NCI-H1436 treated with DMSO at 0.1 percent for 48 hours (cell line): ENCODE results near the gene DCAF16.
"Not testable (repeated sequence)": the region's sequence is repeated elsewhere in the genome, so short reads cannot be mapped to it uniquely, and the experiment has no call there.

ENCODE experiments used
- DNase-seq: peaks from one replicate; lab custom pipeline; 2025; lab: John Stamatoyannopoulos, UW

Gene DCAF16

DNA sequence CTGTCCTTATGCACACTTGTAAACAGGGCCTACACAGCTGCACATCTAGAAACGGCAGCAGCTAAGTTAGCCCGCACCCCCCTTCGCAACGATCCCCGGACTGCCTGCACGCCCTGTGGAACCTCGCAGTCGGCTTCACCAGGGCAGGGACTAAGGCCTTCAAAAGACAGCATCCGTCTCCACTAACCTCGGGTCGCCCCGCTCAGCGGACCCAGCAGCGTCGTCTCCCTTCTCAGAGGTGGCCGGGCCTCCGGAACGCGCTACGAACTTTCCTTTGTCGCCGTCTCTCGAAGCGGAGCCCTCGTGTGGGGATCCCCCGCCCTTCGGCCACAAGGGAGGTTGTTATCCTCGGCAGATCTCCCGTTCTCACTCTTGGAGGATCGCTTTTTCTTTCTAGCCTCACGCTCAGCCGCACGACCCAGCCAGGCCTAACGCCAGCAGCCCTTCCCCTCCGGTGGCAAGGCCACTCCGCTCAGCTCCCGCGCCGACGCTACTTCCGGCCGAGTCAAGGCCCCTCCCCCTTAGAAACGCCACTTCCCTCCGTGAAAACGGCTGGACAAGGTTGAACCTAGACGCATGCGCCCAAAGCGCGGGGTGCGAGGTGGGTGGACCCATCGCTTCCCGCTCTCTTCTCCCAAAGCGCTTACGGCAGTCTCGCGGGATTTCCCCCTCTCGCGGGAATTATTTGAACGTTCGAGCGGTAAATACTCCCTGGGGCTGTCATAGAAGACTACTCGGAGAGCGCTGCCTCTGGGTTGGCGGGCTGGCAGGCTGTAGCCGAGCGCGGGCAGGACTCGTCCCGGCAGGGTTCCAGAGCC is at the start of gene DCAF16, which contains the start of gene NCAPG:
DCAF16 (minus strand) TSS at position 498 of the 818 bp plus-strand sequence. CDS start 6,616 bp downstream, outside the sequence.
NCAPG (plus strand) TSS at position 720 of the 818 bp plus-strand sequence. CDS start 99 bp downstream, outside the sequence.
- DNase-seq: peak; percentile 73

- DNase-seq: no peak
Measured at GRCh38 chr4:17859793-17860406, 49.3 kb upstream of the DCAF16 start.

GRCh38 chr4:17854036-17854435 is 43.5 kb upstream of the DCAF16 start:
- DNase-seq: no peak

- no peak for DNase-seq
Measured at GRCh38 chr4:17851959-17852358, 41.4 kb upstream of the DCAF16 start.

DNA sequence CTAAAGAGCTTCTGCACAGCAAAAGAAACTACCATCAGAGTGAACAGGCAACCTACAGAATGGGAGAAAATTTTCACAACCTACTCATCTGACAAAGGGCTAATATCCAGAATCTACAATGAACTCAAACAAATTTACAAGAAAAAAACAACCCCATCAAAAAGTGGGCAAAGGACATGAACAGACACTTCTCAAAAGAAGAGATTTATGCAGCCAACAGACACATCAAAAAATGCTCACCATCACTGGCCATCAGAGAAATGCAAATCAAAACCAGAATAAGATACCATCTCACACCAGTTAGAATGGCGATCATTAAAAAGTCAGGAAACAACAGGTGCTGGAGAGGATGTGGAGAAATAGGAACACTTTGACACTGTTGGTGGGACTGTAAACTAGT is 39.7 kb upstream of the DCAF16 start:
- DNase-seq: not testable (repeated sequence)

DNA sequence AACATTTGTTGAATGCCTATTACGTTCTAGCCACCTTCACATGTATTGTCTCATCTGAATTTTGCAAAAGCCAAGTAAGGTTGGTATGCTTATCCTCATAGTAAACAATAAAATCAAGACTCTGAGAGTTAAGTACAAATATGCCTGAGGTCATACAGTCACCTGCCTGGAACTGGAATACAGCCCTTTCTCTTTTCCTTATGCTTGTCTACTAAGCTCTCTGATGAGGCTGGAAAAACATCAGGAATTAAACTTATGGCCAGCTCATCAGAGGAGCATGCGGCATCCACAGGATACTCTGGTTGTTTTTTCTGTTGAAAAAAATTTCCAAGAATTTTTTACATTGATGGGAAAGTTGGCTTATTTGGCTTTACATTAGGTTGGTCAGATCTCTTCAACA is 35.7 kb upstream of the DCAF16 start:
- no peak for DNase-seq

DNA sequence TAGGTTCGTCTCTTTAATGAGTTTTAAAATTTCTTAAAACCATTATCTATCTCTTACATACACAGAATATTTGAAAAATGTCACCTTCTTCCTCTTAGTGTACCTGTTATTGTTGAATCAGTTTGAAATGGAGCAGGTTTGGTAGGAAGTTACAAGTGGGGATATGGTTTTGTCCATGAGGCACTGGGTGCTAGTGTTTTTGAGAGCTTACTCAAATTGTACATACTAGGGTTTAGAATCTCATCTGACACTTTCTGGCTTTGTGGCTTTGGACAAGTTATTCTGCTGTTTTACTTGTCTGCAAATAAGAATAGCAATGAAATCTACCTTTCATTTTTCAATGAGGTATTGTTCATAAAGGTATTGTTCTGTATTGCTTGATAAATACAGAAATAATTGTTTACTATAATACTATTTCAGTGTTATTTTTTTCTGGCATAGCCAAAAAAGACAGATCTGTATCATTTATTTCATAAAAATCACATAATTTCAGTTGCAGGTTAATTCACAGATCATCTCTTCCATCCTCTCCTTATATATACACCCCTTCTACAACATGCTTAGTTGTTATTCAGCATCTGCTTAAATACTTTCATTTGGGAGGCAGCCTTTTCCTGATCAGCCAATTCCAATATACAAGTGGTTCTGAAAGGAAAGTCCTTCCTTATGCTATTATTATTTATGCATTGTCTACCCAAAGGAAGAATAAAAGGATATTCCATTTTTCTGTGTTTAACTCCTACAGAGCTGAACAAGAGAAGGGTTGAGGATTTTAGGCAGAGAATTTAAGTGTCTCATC is 13.5 kb upstream of the DCAF16 start:
- no peak for DNase-seq

GRCh38 chr4:17817027-17817426 is 6.5 kb upstream of the DCAF16 start:
- no peak for DNase-seq

- no peak for DNase-seq
Measured at GRCh38 chr4:17816142-17816541, 5.6 kb upstream of the DCAF16 start.

DNA sequence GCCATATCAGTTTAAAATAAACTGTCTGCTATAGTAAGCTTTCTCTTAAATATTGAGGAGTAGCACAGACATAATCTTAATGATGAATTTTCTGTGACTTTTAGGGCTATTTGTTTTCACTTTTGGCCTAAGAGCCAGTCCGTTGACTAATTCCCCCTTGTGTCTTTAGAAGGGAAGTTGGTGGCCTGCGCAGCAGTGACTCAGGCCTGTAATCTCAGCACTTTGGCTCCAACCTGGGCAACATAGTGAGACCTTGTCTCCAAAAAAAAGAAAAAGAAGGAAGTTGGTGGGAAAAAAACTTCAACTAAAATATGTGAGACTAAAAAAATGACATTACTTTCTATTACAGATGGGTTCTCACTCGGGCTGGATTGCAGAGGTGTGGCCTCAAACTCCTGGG is 3.6 kb upstream of the DCAF16 start:
- no peak for DNase-seq

DNA sequence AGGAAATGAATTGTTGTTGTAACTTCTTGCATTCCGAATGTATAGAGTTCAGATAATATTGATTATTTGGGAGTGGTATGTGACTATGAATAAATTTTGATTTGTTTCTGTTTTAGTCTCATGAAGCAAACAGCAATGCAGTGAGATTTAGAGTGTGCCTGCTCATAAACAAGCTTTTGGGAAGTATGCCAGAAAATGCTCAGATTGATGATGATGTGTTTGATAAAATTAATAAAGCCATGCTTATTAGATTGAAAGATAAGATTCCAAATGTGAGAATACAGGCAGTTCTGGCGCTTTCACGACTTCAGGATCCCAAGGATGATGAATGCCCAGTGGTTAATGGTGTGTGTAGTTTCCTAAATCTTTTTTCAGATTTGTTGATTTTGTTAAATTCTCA is 2.2 kb upstream of the DCAF16 start:
- no peak for DNase-seq

GRCh38 chr4:17812125-17812524 is 1.6 kb upstream of the DCAF16 start:
- no peak for DNase-seq

DNA sequence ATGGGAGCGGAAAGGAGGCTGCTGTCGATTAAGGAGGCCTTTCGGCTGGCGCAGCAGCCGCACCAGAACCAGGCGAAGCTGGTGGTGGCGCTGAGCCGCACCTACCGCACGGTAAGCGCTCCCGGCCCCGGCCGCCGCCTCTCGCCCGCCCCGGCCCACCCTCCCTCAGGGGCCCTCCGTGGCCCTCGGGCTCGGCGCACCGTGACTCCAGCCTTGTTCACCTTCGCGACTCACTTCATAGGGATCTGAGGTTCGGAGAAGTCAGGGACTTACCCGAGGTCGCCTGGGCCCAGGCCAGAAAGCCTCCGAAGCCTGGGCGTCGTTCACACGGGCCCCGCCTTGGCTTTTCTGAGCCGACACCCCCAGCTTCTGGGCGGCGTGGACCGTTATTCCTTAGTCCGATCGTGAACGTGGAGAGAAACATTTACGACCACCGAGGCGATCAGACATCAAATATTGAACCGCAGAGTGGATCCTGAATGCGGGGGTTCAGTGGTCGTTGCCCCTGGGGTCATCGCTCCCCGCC is 584 bp upstream of the DCAF16 start:
- no peak for DNase-seq

DNA sequence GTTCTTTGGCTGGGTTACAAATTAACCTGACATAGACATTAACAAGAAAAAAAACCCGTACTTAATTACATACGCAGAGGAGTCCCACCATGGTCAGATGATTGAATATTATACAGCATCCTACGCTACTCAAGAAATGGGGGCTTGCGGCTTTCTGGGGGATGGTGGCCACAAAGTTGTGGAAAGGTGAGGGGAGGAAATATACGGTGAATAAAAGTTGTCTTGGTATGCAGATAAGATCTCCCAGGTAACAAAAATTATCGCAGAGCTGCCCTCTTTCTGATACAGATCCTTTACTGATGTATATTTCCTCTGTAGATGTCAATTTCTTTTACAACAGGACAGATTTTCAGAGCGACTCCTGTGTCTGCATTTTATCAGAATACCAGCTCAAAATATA is 890 bp downstream of the DCAF16 start:
- DNase-seq: no peak

DNA sequence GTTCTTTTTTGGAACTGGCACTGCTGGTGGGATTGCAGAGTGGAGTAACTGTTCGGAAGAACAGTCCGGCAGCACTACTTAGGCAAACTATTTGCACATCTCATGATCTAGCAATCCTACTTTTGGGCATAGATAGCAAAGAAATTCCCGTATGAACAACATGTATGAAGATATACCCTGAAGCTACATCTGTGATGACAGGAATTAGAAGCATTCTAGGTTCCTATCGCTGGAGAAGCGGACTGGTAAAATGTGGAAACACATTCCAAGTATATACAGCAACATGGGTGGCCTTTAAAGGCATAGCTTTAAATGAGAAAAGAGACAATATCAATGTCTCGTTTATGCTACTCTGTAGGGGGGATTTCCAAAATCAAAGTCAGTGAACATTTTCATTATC is 3.1 kb downstream of the DCAF16 start:
- no peak for DNase-seq

DNA sequence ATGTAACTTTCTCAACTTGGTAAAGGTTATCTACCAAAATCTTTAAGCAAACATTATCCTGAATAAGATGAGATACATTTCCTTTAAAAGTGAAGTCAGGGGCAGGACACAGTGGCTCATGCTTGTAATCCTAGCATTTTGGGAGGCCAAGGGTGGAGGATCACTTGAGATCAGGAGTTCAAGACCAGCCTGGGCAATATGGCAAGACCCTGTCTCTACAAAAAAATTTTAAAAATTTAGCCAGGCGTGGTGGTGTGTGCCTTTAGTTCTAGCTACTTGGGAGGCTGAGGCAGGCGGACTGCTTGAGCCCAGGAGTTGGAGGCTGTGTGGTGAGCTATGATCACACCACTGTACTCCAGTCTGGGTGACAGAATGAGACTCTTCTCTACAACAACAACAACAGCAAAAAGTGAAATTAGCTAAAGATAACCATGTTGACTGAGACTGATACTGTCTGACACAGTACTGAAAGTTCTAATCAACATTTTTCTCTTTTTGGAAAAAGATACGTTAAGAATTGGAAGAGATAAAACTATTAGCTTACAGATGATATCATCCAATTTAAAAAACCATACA is 4.9 kb downstream of the DCAF16 start:
- DNase-seq: no peak

DNA sequence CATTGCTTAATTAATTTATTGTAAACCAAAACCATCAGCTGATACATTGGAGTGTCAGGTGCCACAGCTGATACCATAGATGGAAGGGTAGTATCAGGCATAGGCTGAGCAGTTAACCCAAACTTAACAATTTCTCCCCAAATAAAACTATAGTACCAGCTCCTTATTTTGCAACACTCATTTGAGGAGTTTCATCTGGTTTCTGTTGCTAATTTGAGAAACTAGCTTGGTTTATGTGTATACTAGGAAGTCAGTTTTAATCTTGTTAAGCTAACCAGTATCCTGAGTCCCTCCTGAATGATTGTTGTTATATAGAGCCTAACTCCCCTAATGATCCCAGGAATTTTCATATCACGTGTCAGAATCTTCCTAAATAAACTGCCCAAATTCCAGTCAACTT is 12.7 kb downstream of the DCAF16 start:
- DNase-seq: no peak

GRCh38 chr4:17794730-17795129 is 15.8 kb downstream of the DCAF16 start:
- DNase-seq: no peak

DNA sequence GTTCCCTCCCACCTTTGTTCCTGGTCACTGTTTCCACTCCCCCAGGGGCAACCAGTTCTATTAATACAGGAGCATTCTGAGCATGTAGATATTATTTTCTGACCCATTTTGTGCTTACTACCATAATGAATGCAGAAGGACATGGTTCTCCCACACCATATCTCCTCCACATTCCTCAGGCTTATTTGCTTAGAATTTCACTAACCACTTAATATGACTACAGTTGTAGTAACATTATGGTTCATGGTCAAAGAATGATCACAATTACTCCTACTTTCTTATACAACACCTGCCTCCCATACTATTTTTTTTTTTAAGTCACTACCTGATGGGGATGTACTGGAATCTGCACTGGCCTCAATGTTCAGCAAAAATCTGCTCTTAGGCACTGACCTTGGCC is 21.6 kb downstream of the DCAF16 start:
- DNase-seq: no peak

DNA sequence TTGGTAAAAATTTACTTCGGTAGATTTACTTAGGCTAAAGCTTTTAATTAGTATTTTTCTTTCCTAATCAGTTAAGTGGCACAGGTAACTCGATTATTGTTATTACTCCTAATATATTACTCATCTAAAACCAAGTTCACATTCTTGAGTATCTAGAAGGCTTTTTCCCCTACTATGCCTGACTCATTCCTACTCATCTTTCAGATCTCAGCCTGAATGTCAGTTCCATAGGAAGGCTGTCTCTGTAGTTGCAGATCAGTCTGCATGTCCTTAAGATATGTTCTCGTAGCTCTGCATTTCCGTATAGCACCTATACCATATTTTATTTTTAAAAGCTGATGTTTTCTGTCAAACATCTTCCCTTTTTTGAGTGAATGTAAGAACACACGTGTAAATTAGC is 23.2 kb downstream of the DCAF16 start:
- DNase-seq: no peak

- no peak for DNase-seq
Measured at GRCh38 chr4:17786567-17786966, 24.0 kb downstream of the DCAF16 start.

- DNase-seq: no peak
Measured at GRCh38 chr4:17785858-17786257, 24.7 kb downstream of the DCAF16 start.
